Large intestine (tissue), 3 donors: Measurements from ENCODE around the gene PTPRG. TPM values are rescaled to one million over a fixed set of nuclear protein-coding genes. Genes with fewer than 3 reads are reported as not detected.
A peak's percentile ranks its signal among the peaks of the same experiment; 100 is the strongest.

Experiments used
- DNase-seq, 2 donors: peaks; one replicate each; pipeline versions ENCODE4 v3.0.0 to v3.0.0-alpha.2; 2013
- H3K27ac ChIP-seq: one replicate; pipeline ENCODE4 v1.5.1; 2013; ENCODE audit warnings: low read length
- H3K27me3 ChIP-seq: 2 replicates; pipeline ENCODE4 v1.6.1; 2013; ENCODE audit warnings: low read length; ENCODE audit not compliant: control insufficient read depth, insufficient read depth
- H3K36me3 ChIP-seq: 2 replicates; pipeline ENCODE4 v1.6.1; 2013; ENCODE audit warnings: low read length; ENCODE audit not compliant: control insufficient read depth, insufficient read depth
- H3K4me1 ChIP-seq: one replicate; pipeline ENCODE4 v1.6.1; 2013; ENCODE audit warnings: low read length; ENCODE audit not compliant: control insufficient read depth, insufficient read depth
- H3K4me3 ChIP-seq: one replicate; pipeline ENCODE4 v1.5.1; 2013; ENCODE audit warnings: low read length
- H3K9me3 ChIP-seq: one replicate; pipeline ENCODE4 v1.6.1; 2013; ENCODE audit warnings: mild to moderate bottlenecking, low read depth, low read length, moderate library complexity; ENCODE audit not compliant: control insufficient read depth
- WGBS: methylation state at CpG from one replicate; pipeline ENCODE4 v1.1.5; 2013; ENCODE audit warnings: low lambda C conversion rate; ENCODE audit not compliant: insufficient coverage; 5-methylcytosine and 5-hydroxymethylcytosine counted together
- polyA plus RNA-seq: library from polyadenylated mRNA; unstranded; fragments of 120-200 nt; gene quantifications from one replicate; pipeline ENCODE4 v1.2.1, GENCODE V29; 2013

PTPRG gene
- polyA plus RNA-seq, 1 donor, result 18.3 TPM

- Histone ChIP-seq H3K4me1 (peaks cover 9% of the 10 kb centered on the region), H3K9me3 (no peaks in the 10 kb centered on the region), H3K4me3 (no peak overlapping the region), H3K27me3 (no peaks in the 10 kb centered on the region), H3K36me3 (no peaks in the 10 kb centered on the region), H3K27ac (no peak overlapping the region)
- DNase-seq, result no peak
- 77% methylated on average over 3 of the region's 4 CpGs for WGBS
These were observed 245.4 kb downstream of the PTPRG start for GRCh38 chr3:61806810-61807209.

- H3K27ac ChIP-seq, result no peak overlapping the region
- no CpG with 5 or more reads among the region's 6 CpGs for WGBS
- no peaks in the 10 kb centered on the region for H3K9me3 ChIP-seq
- H3K4me1 ChIP-seq, result peaks cover 9% of the 10 kb centered on the region
- no peaks in the 10 kb centered on the region for H3K36me3 ChIP-seq
- no peak overlapping the region for H3K4me3 ChIP-seq
- no peak for DNase-seq
- no peaks in the 10 kb centered on the region for H3K27me3 ChIP-seq
These were observed 246.5 kb downstream of the PTPRG start for GRCh38 chr3:61807865-61808276.

- no CpG with 5 or more reads among the region's 5 CpGs for WGBS
- H3K36me3 ChIP-seq, result no peaks in the 10 kb centered on the region
- no peaks in the 10 kb centered on the region for H3K9me3 ChIP-seq
- no peak for DNase-seq
- H3K27ac ChIP-seq, result no peak overlapping the region
- H3K4me1 ChIP-seq, result peaks cover 9% of the 10 kb centered on the region
- no peak overlapping the region for H3K4me3 ChIP-seq
- no peaks in the 10 kb centered on the region for H3K27me3 ChIP-seq
These were observed 247.2 kb downstream of the PTPRG start for GRCh38 chr3:61808526-61808925.

GRCh38 chr3:61808999-61809398, 247.6 kb downstream of the PTPRG start:
- Histone ChIP-seq H3K9me3 (no peaks in the 10 kb centered on the region), H3K4me1 (peaks cover 9% of the 10 kb centered on the region), H3K27ac (no peak overlapping the region), H3K27me3 (no peaks in the 10 kb centered on the region), H3K36me3 (no peaks in the 10 kb centered on the region), H3K4me3 (no peak overlapping the region)
- no CpG with 5 or more reads among the region's 1 CpG for WGBS
- no peak for DNase-seq

- Histone ChIP-seq H3K27ac (no peak overlapping the region), H3K9me3 (no peaks in the 10 kb centered on the region), H3K4me3 (no peak overlapping the region), H3K27me3 (no peaks in the 10 kb centered on the region), H3K36me3 (no peaks in the 10 kb centered on the region), H3K4me1 (peaks cover 9% of the 10 kb centered on the region)
- DNase-seq, result peak; percentile 23 to 51
- WGBS, result 0% methylated on average over 1 of the region's 1 CpG
These were observed 248.5 kb downstream of the PTPRG start for GRCh38 chr3:61809879-61810278.

GRCh38 chr3:61810953-61811497, 249.7 kb downstream of the PTPRG start:
- H3K27ac ChIP-seq, result no peak overlapping the region
- peaks cover 9% of the 10 kb centered on the region for H3K4me1 ChIP-seq
- no peaks in the 10 kb centered on the region for H3K9me3 ChIP-seq
- H3K36me3 ChIP-seq, result no peaks in the 10 kb centered on the region
- H3K27me3 ChIP-seq, result no peaks in the 10 kb centered on the region
- WGBS, result no CpG with 5 or more reads among the region's 1 CpG
- no peak overlapping the region for H3K4me3 ChIP-seq
- DNase-seq, result no peak

GRCh38 chr3:61811652-61812051, 250.3 kb downstream of the PTPRG start:
- Histone ChIP-seq H3K27ac (no peak overlapping the region), H3K4me3 (no peak overlapping the region), H3K9me3 (no peaks in the 10 kb centered on the region), H3K36me3 (no peaks in the 10 kb centered on the region), H3K4me1 (peaks cover 9% of the 10 kb centered on the region), H3K27me3 (no peaks in the 10 kb centered on the region)
- 96% methylated on average over 3 of the region's 3 CpGs for WGBS
- no peak for DNase-seq

- H3K27me3 ChIP-seq, result no peaks in the 10 kb centered on the region
- no peaks in the 10 kb centered on the region for H3K36me3 ChIP-seq
- H3K4me1 ChIP-seq, result peaks cover 9% of the 10 kb centered on the region
- DNase-seq, result no peak
- WGBS, result 100% methylated on average over 3 of the region's 4 CpGs
- no peak overlapping the region for H3K4me3 ChIP-seq
- H3K9me3 ChIP-seq, result no peaks in the 10 kb centered on the region
- H3K27ac ChIP-seq, result no peak overlapping the region
These were observed 250.7 kb downstream of the PTPRG start for GRCh38 chr3:61812085-61812484.

GRCh38 chr3:61812517-61812916, 251.1 kb downstream of the PTPRG start:
- peaks cover 9% of the 10 kb centered on the region for H3K4me1 ChIP-seq

GRCh38 chr3:61813636-61814035, 252.3 kb downstream of the PTPRG start:
- Histone ChIP-seq H3K36me3 (no peaks in the 10 kb centered on the region), H3K27ac (no peak overlapping the region), H3K4me1 (peaks cover 9% of the 10 kb centered on the region), H3K9me3 (no peaks in the 10 kb centered on the region), H3K4me3 (no peak overlapping the region), H3K27me3 (no peaks in the 10 kb centered on the region)
- 71% methylated on average over 1 of the region's 4 CpGs for WGBS
- DNase-seq, result no peak

More at GRCh38 chr3:61812517-61812916, 251.1 kb downstream of the PTPRG start:
- 100% methylated on average over 1 of the region's 3 CpGs for WGBS
- Histone ChIP-seq H3K27ac (no peak overlapping the region), H3K4me3 (no peak overlapping the region), H3K9me3 (no peaks in the 10 kb centered on the region), H3K27me3 (no peaks in the 10 kb centered on the region), H3K36me3 (no peaks in the 10 kb centered on the region)
- no peak for DNase-seq

GRCh38 chr3:61814674-61815073, 253.3 kb downstream of the PTPRG start:
- Histone ChIP-seq H3K27me3 (no peaks in the 10 kb centered on the region), H3K9me3 (no peaks in the 10 kb centered on the region), H3K4me3 (no peak overlapping the region), H3K27ac (no peak overlapping the region), H3K4me1 (peaks cover 8% of the 10 kb centered on the region), H3K36me3 (no peaks in the 10 kb centered on the region)
- peak in 1 of 2 donors; percentile 37 for DNase-seq
- WGBS, result no CpG with 5 or more reads among the region's 1 CpG
